Measurements from ENCODE around the gene PRDM1.

Gene PRDM1

GRCh38 chr6:106098383-106099234, 12.5 kb downstream of the PRDM1 start:
- DNase-seq: peak; percentile 60

GRCh38 chr6:106099235-106099537, 13.1 kb downstream of the PRDM1 start:
- no peak for DNase-seq

- DNase-seq: no peak
Observed at GRCh38 chr6:106100755-106101154, 14.6 kb downstream of the PRDM1 start.

- no peak for DNase-seq
Observed at GRCh38 chr6:106101466-106101865, 15.3 kb downstream of the PRDM1 start.

GRCh38 chr6:106102034-106102433, 15.9 kb downstream of the PRDM1 start:
- DNase-seq: no peak

- no peak for DNase-seq
Observed at GRCh38 chr6:106102967-106103727, 17.0 kb downstream of the PRDM1 start.

- DNase-seq: peak; percentile 38
Observed at GRCh38 chr6:106103728-106104109, 17.6 kb downstream of the PRDM1 start.

- DNase-seq: no peak
Observed at GRCh38 chr6:106104476-106104875, 18.3 kb downstream of the PRDM1 start.

GRCh38 chr6:106104941-106105340, 18.8 kb downstream of the PRDM1 start:
- no peak for DNase-seq

- DNase-seq: no peak
Observed at GRCh38 chr6:106105493-106105892, 19.4 kb downstream of the PRDM1 start.

GRCh38 chr6:106106276-106107042, 20.3 kb downstream of the PRDM1 start:
- no peak for DNase-seq

GRCh38 chr6:106107043-106107613, 21.0 kb downstream of the PRDM1 start:
- no peak for DNase-seq

GRCh38 chr6:106108129-106108528, 22.0 kb downstream of the PRDM1 start:
- no peak for DNase-seq

- DNase-seq: no peak
Observed at GRCh38 chr6:106109029-106109428, 22.9 kb downstream of the PRDM1 start.

- DNase-seq: no peak
Observed at GRCh38 chr6:106110164-106110826, 24.2 kb downstream of the PRDM1 start.

GRCh38 chr6:106112433-106112832, 26.3 kb downstream of the PRDM1 start:
- no peak for DNase-seq

GRCh38 chr6:106113256-106113959, 27.3 kb downstream of the PRDM1 start:
- no peak for DNase-seq

GRCh38 chr6:106114492-106114891, 28.4 kb downstream of the PRDM1 start:
- DNase-seq: peak; percentile 35

GRCh38 chr6:106115286-106115685, 29.1 kb downstream of the PRDM1 start:
- no peak for DNase-seq

- no peak for DNase-seq
Observed at GRCh38 chr6:106116125-106116832, 30.1 kb downstream of the PRDM1 start.

- peak; percentile 69 for DNase-seq
Observed at GRCh38 chr6:106117579-106117978, 31.4 kb downstream of the PRDM1 start.

Data from activated CD8-positive, alpha-beta memory T cell treated with anti-CD3 and anti-CD28 coated beads, Interleukin-2, amount 50 U/mL, for 4 hours (primary cell).